DOHH2 (cell line): ENCODE data around the gene ARHGEF33.

Source experiments
- EZH2phosphoT487 ChIP-seq: fragments of 200-600 bp; sonication (generic); IDR thresholded peaks from 2 replicates; pipeline ENCODE4 v1.6.1; 2017; ENCODE audit warnings: borderline replicate concordance, mild to moderate bottlenecking, antibody characterized with exemption, low read length, moderate library complexity, mixed read lengths
- TF ChIP-seq, protein P1 (sequence below): fragments of 200-600 bp; sonication (generic); IDR thresholded peaks from one replicate; pipeline ENCODE4 v1.5.1; 2014; ENCODE audit warnings: antibody characterized with exemption, mild to moderate bottlenecking, low read depth, low read length; ENCODE audit not compliant: poor library complexity, severe bottlenecking

DNA sequence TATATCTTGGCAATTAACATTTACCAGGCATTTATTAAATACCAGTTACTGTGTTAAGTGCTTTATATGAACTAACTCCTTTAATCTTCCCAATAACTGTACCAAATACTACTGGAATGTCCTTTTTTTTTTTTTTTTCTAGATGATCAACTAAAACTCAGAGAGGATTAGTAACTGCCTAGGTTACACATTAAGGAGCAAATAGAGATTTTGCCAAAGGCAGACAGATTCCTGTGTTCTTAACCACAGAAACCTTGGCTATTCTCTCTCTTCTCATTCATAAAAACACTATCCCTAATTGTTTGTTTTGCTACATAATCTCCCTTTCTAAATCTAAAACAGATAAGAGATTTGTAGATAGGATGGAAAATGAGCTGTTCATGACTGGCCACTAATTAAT is 27.2 kb upstream of the ARHGEF33 start:
- TF ChIP-seq, protein P1, sequence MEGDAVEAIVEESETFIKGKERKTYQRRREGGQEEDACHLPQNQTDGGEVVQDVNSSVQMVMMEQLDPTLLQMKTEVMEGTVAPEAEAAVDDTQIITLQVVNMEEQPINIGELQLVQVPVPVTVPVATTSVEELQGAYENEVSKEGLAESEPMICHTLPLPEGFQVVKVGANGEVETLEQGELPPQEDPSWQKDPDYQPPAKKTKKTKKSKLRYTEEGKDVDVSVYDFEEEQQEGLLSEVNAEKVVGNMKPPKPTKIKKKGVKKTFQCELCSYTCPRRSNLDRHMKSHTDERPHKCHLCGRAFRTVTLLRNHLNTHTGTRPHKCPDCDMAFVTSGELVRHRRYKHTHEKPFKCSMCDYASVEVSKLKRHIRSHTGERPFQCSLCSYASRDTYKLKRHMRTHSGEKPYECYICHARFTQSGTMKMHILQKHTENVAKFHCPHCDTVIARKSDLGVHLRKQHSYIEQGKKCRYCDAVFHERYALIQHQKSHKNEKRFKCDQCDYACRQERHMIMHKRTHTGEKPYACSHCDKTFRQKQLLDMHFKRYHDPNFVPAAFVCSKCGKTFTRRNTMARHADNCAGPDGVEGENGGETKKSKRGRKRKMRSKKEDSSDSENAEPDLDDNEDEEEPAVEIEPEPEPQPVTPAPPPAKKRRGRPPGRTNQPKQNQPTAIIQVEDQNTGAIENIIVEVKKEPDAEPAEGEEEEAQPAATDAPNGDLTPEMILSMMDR, result no peak
- no peak for TF ChIP-seq EZH2phosphoT487
